Endothelial cell of umbilical vein (primary cell): ENCODE results near the gene THY1. TPM values are rescaled to one million over a fixed set of nuclear protein-coding genes. Genes with fewer than 3 reads are reported as not detected.
"Not testable (repeated sequence)": the region's sequence is repeated elsewhere in the genome, so short reads cannot be mapped to it uniquely, and the experiment has no call there.

Experiments used
- BruUV-seq: library from RNA; stranded (reverse); fragments of 400-500 nt; replicated peaks from 2 replicates; lab custom pipeline; 2021; lab: Mats Ljungman, UMichigan
- CTCF ChIA-PET: fragments of 300-600, 350-600 bp; sonication (Branson Sonifier 250); formaldehyde crosslinking; loops from one replicate; lab custom pipeline; 2021; ENCODE audit warnings: antibody characterized with exemption, inconsistent platforms; lab: Charles Lee
- POLR2A ChIA-PET: fragments of 300-600, 350-600 bp; sonication (Branson Sonifier 250); formaldehyde crosslinking; loops from one replicate; lab custom pipeline; 2021; ENCODE audit warnings: antibody characterized with exemption, inconsistent platforms; lab: Charles Lee
- DNase-seq: peaks from one replicate; pipeline ENCODE4 v3.0.0-alpha.2; 2011; ENCODE audit warnings: low read depth, low spot score
- FAIRE-seq: peaks from 2 replicates; lab custom pipeline; 2011; peaks lifted over from hg19 to GRCh38; lab: Jason Lieb, UNC
- H2AFZ ChIP-seq: 2 replicates; pipeline ENCODE4 v1.6.0; 2012; ENCODE audit warnings: low read depth, low read length, control low read depth, inconsistent platforms
- H3K27ac ChIP-seq: 2 replicates; pipeline ENCODE4 v1.5.1; 2011; ENCODE audit warnings: low read depth, mild to moderate bottlenecking, control low read depth, low read length, moderate library complexity; ENCODE audit not compliant: insufficient read depth
- H3K27me3 ChIP-seq, 2 experiments: 2 replicates each; pipeline versions ENCODE4 v1.6.0 to v1.6.1; 2011; ENCODE audit warnings: low read length in 2 of 2, mixed read lengths in 1 of 2; ENCODE audit not compliant: control insufficient read depth in 2 of 2, insufficient read depth in 2 of 2
- H3K36me3 ChIP-seq, 2 experiments: 2 replicates in 1 of 2; 3 replicates in 1 of 2; pipeline ENCODE4 v1.5.1; 2011; ENCODE audit warnings: low read length in 2 of 2, mild to moderate bottlenecking in 1 of 2, moderate library complexity in 1 of 2; ENCODE audit not compliant: control insufficient read depth in 2 of 2, insufficient read depth in 2 of 2; ENCODE audit errors: extremely low read depth in 1 of 2
- H3K4me1 ChIP-seq: 3 replicates; pipeline ENCODE4 v1.5.1; 2011; ENCODE audit warnings: mild to moderate bottlenecking, low read length; ENCODE audit not compliant: control insufficient read depth, insufficient read depth; ENCODE audit errors: extremely low read depth
- H3K4me2 ChIP-seq: 2 replicates; pipeline ENCODE4 v1.6.1; 2011; ENCODE audit warnings: low read length, control low read depth, mixed read lengths; ENCODE audit not compliant: insufficient read depth
- H3K4me3 ChIP-seq, 3 experiments: fragments of 200-600 bp in 1 of 3; sonication (generic), shearing (Covaris generic) in 1 of 3; replicated peaks in 1 of 3; 2 replicates each; pipeline ENCODE4 v1.5.1; 2011 to 2016; ENCODE audit warnings: control low read depth in 3 of 3, low read length in 3 of 3, mild to moderate bottlenecking in 2 of 3, inconsistent platforms in 1 of 3, low read depth in 1 of 3, moderate library complexity in 1 of 3; ENCODE audit not compliant: insufficient read depth in 1 of 3
- H3K79me2 ChIP-seq: 2 replicates; pipeline ENCODE4 v1.6.0; 2012; ENCODE audit warnings: low read length, inconsistent platforms; ENCODE audit not compliant: control insufficient read depth, insufficient read depth
- H3K9ac ChIP-seq: replicated peaks from 2 replicates; pipeline ENCODE3; 2011; ENCODE audit warnings: low read length, control low read depth; ENCODE audit not compliant: insufficient read depth; ENCODE audit errors: extremely low read depth
- H3K9me1 ChIP-seq: replicated peaks from 3 replicates; pipeline ENCODE4 v1.6.0; 2011; ENCODE audit warnings: mild to moderate bottlenecking, low read length; ENCODE audit not compliant: control insufficient read depth, insufficient read depth; ENCODE audit errors: extremely low read depth
- H3K9me3 ChIP-seq: replicated peaks from 2 replicates; pipeline ENCODE4 v1.5.1; 2012; ENCODE audit warnings: low read length, inconsistent platforms; ENCODE audit not compliant: control insufficient read depth, insufficient read depth
- H4K20me1 ChIP-seq: replicated peaks from 2 replicates; pipeline ENCODE3; 2011; ENCODE audit warnings: mild to moderate bottlenecking, low read length; ENCODE audit not compliant: control insufficient read depth, insufficient read depth; ENCODE audit errors: extremely low read depth
- CTCF ChIP-seq, 2 donors: IDR thresholded peaks; 1 replicate in 1 of 2; 2 replicates in 1 of 2; pipeline ENCODE4 v1.5.1; 2011; ENCODE audit warnings: low read length in 2 of 2, mild to moderate bottlenecking in 2 of 2, moderate library complexity in 2 of 2, control low read depth in 1 of 2, inconsistent platforms in 1 of 2, low read depth in 1 of 2; ENCODE audit not compliant: insufficient read depth in 1 of 2; ENCODE audit errors: extremely low read depth in 1 of 2
- EZH2 ChIP-seq: IDR thresholded peaks from 2 replicates; pipeline ENCODE4 v1.6.1; 2012; ENCODE audit warnings: borderline replicate concordance, low read depth, mild to moderate bottlenecking, moderate library complexity, low read length, inconsistent platforms; ENCODE audit not compliant: severe bottlenecking
- FOS ChIP-seq: IDR thresholded peaks from 2 replicates; pipeline ENCODE4 v1.6.1; 2011; ENCODE audit warnings: mild to moderate bottlenecking, low read length, moderate library complexity, borderline replicate concordance; ENCODE audit not compliant: insufficient read depth
- GATA2 ChIP-seq: IDR thresholded peaks from 2 replicates; pipeline ENCODE4 v1.7.0; 2011; ENCODE audit warnings: low read depth, mild to moderate bottlenecking, moderate library complexity, mixed read lengths, low read length; ENCODE audit not compliant: insufficient read length, insufficient read depth
- JUN ChIP-seq: IDR thresholded peaks from 2 replicates; pipeline ENCODE4 v1.6.1; 2011; ENCODE audit warnings: borderline replicate concordance, low read depth; ENCODE audit not compliant: insufficient read length, insufficient read depth
- MAX ChIP-seq: IDR thresholded peaks from 2 replicates; pipeline ENCODE4 v1.6.1; 2011; ENCODE audit not compliant: insufficient read depth, insufficient read length
- MYC ChIP-seq: IDR thresholded peaks from one replicate; pipeline ENCODE4 v1.6.1; 2011; ENCODE audit warnings: mild to moderate bottlenecking, low read depth, low read length
- POLR2A ChIP-seq: IDR thresholded peaks from 2 replicates; pipeline ENCODE4 v1.6.1; 2012; ENCODE audit warnings: low read depth, mild to moderate bottlenecking, control low read depth, low read length
- POLR2AphosphoS5 ChIP-seq: IDR thresholded peaks from 2 replicates; pipeline ENCODE4 v1.6.1; 2012; ENCODE audit warnings: low read depth, mild to moderate bottlenecking, control low read depth, low read length, moderate library complexity; ENCODE audit not compliant: insufficient read depth
- dilution Hi-C: fragments of 300-500 bp; cut with MboI; formaldehyde crosslinking; loops from one replicate; pipeline ENCODE4 v1.15.0; 2019; ENCODE audit warnings: low sequenced_read_pairs; ENCODE audit not compliant: extremely low pct_ligation_motif_present
- intact Hi-C: fragments of 100-400 bp; cut with micrococcal nuclease; formaldehyde crosslinking; loops from one replicate; pipeline ENCODE4 v1.10.0; 2022
- polyA plus RNA-seq, 4 experiments: library from polyadenylated mRNA; depleted of rRNA in 3 of 4; stranded (reverse) in 3 of 4; unstranded in 1 of 4; fragments of >200 nt; gene quantifications; 2 replicates each; pipeline versions ENCODE4 v1.2.1 to v1.2.3, GENCODE V29; 2011 to 2012; ENCODE audit warnings: missing spikeins in 1 of 4
- total RNA-seq: library from RNA; stranded (reverse); gene quantifications from 2 replicates; pipeline ENCODE4 v1.2.3, GENCODE V29; 2021

Gene THY1
- total and polyA plus RNA-seq, 2 donors (not counting 3 experiments of a cell fraction or from before 2014, with no cell fraction given) = 0.75 to 1.4 TPM

- POLR2A ChIA-PET = no interaction called here
Measured at GRCh38 chr11:119438599-119438998, 15.6 kb upstream of the THY1 start.

GRCh38 chr11:119437521-119437920, 14.5 kb upstream of the THY1 start:
- intact Hi-C loops, H3K27me3 ChIP-seq, dilution Hi-C loops, H4K20me1 ChIP-seq, H3K9me3 ChIP-seq, H3K4me2 ChIP-seq, H3K79me2 ChIP-seq, FAIRE-seq, H3K27ac ChIP-seq, H3K36me3 ChIP-seq, CTCF ChIA-PET, DNase-seq, H3K9me1 ChIP-seq, H3K4me1 ChIP-seq, BruUV-seq, H3K4me3 ChIP-seq, H3K9ac ChIP-seq, H2AFZ ChIP-seq, POLR2A ChIA-PET: not testable (repeated sequence)

More at GRCh38 chr11:119438599-119438998, 15.6 kb upstream of the THY1 start:
- intact Hi-C loops (no loop called here), dilution Hi-C loops (no loop called here)
- Histone ChIP-seq H3K27me3 (no peaks in the 10 kb centered on the region), H3K36me3 (no peaks in the 10 kb centered on the region), H3K9me3 (no peaks in the 10 kb centered on the region), H3K4me3 (no peak overlapping the region), H3K79me2 (no peaks in the 10 kb centered on the region), H2AFZ (no peak overlapping the region), H3K4me2 (no peak overlapping the region), H3K9ac (no peak overlapping the region), H3K9me1 (no peaks in the 10 kb centered on the region), H4K20me1 (no peaks in the 10 kb centered on the region), H3K4me1 (no peaks in the 10 kb centered on the region), H3K27ac (no peak overlapping the region)
- CTCF ChIA-PET = interaction anchor here (1.0 to 1.9 kb wide), 3 partner anchors 9 to 36 kb away, joined by 3 to 5 read pairs (median 3); no protein-coding TSS in a partner anchor
- DNase-seq (no peak), FAIRE-seq (no peak)
- TF ChIP-seq POLR2A (no peak), MAX (no peak), GATA2 (no peak), MYC (no peak), CTCF (IDR thresholded peaks at IDR 0.05; ENCODE audit: extremely low read depth in 1 of 2, insufficient read depth in 1 of 2, low read depth in 1 of 2, low read length in 2 of 2) (no peak), EZH2 (no peak), JUN (no peak), POLR2AphosphoS5 (no peak), FOS (no peak)
- BruUV-seq = no TSS peak
